Astrocyte (in vitro differentiated cells and primary cell): ENCODE results near the gene ARPP21. TPM values are rescaled to one million over a fixed set of nuclear protein-coding genes. Genes with fewer than 3 reads are reported as not detected.

Experiments
- DNase-seq: peaks from one replicate; pipeline ENCODE4 v3.0.0-alpha.2; 2010; ENCODE audit warnings: low read depth
- FAIRE-seq: peaks from 2 replicates; lab custom pipeline; 2011; peaks lifted over from hg19 to GRCh38; lab: Jason Lieb, UNC
- H2AFZ ChIP-seq: 2 replicates; pipeline ENCODE4 v1.6.0; 2012; ENCODE audit warnings: low read depth, low read length, inconsistent platforms
- H3K27ac ChIP-seq: 2 replicates; pipeline ENCODE4 v1.5.1; 2011; ENCODE audit warnings: low read depth, low read length, inconsistent platforms
- H3K27me3 ChIP-seq: 2 replicates; pipeline ENCODE4 v1.6.0; 2011; ENCODE audit warnings: low read length, inconsistent platforms; ENCODE audit not compliant: insufficient read depth
- H3K36me3 ChIP-seq: 2 replicates; pipeline ENCODE4 v1.5.1; 2011; ENCODE audit warnings: low read length, inconsistent platforms; ENCODE audit not compliant: insufficient read depth
- H3K4me1 ChIP-seq: 2 replicates; pipeline ENCODE4 v1.5.1; 2011; ENCODE audit warnings: low read length, inconsistent platforms; ENCODE audit not compliant: insufficient read depth
- H3K4me2 ChIP-seq: 2 replicates; pipeline ENCODE4 v1.6.0; 2012; ENCODE audit warnings: low read length, inconsistent platforms
- H3K4me3 ChIP-seq: 2 replicates; pipeline ENCODE4 v1.5.1; 2011; ENCODE audit warnings: low read depth, mild to moderate bottlenecking, low read length, inconsistent platforms; ENCODE audit not compliant: insufficient read depth
- H3K79me2 ChIP-seq: 2 replicates; pipeline ENCODE4 v1.6.0; 2012; ENCODE audit warnings: mild to moderate bottlenecking, low read length, inconsistent platforms; ENCODE audit not compliant: insufficient read depth
- H3K9ac ChIP-seq: 2 replicates; pipeline ENCODE4 v1.6.0; 2012; ENCODE audit warnings: mild to moderate bottlenecking, low read length, inconsistent platforms
- H3K9me3 ChIP-seq: 2 replicates; pipeline ENCODE4 v1.5.1; 2012; ENCODE audit warnings: low read depth, mild to moderate bottlenecking, low read length, inconsistent platforms; ENCODE audit not compliant: insufficient read depth
- H4K20me1 ChIP-seq: 2 replicates; pipeline ENCODE4 v1.6.0; 2012; ENCODE audit warnings: low read length, inconsistent platforms; ENCODE audit not compliant: insufficient read depth
- H3K27ac Mint-ChIP-seq: one replicate; pipeline ENCODE4 v1.8.0; 2021; ENCODE audit warnings: mild to moderate bottlenecking, mixed read lengths; ENCODE audit not compliant: unreplicated experiment
- H3K27me3 Mint-ChIP-seq: one replicate; pipeline ENCODE4 v1.8.0; 2021; ENCODE audit warnings: low read depth, mixed read lengths; ENCODE audit not compliant: unreplicated experiment
- H3K36me3 Mint-ChIP-seq: one replicate; pipeline ENCODE4 v1.8.0; 2021; ENCODE audit warnings: low read depth, mixed read lengths; ENCODE audit not compliant: unreplicated experiment
- H3K4me1 Mint-ChIP-seq: one replicate; pipeline ENCODE4 v1.8.0; 2021; ENCODE audit warnings: low read depth, mixed read lengths; ENCODE audit not compliant: unreplicated experiment
- H3K4me3 Mint-ChIP-seq: one replicate; pipeline ENCODE4 v1.8.0; 2021; ENCODE audit warnings: mild to moderate bottlenecking, moderate library complexity, mixed read lengths; ENCODE audit not compliant: unreplicated experiment
- H3K9me3 Mint-ChIP-seq: one replicate; pipeline ENCODE4 v1.8.0; 2021; ENCODE audit warnings: mild to moderate bottlenecking, mixed read lengths; ENCODE audit not compliant: unreplicated experiment
- EZH2 ChIP-seq: IDR thresholded peaks from 2 replicates; pipeline ENCODE4 v1.6.1; 2012; ENCODE audit warnings: mild to moderate bottlenecking, low read length, inconsistent platforms; ENCODE audit not compliant: insufficient read depth
- total RNA-seq: library from RNA; stranded (reverse); gene quantifications from 2 replicates; pipeline ENCODE4 v1.2.1, GENCODE V29; 2021
- TF ChIP-seq, protein P1 (sequence below): IDR thresholded peaks from 2 replicates; pipeline ENCODE4 v1.5.1; 2011; ENCODE audit warnings: low read depth, mild to moderate bottlenecking, inconsistent platforms, low read length, moderate library complexity; ENCODE audit not compliant: insufficient read depth

The ARPP21 gene
- total RNA-seq, 1 donor from 2014 or later = 0.45 TPM

- DNase-seq (no peak), FAIRE-seq (no peak)
- Histone ChIP-seq H2AFZ (no peak overlapping the region), H3K27ac (no peak overlapping the region), H3K4me3 (no peak overlapping the region), H3K4me2 (no peak overlapping the region), H3K4me1 (no peaks in the 10 kb centered on the region), H4K20me1 (no peaks in the 10 kb centered on the region), H3K79me2 (no peaks in the 10 kb centered on the region), H3K9ac (no peak overlapping the region), H3K9me3 (no peaks in the 10 kb centered on the region), H3K36me3 (no peaks in the 10 kb centered on the region), H3K27me3 (no peaks in the 10 kb centered on the region)
- H3K9me3 Mint-ChIP-seq = no peaks in the 10 kb centered on the region
- no peak for TF ChIP-seq EZH2
- TF ChIP-seq, protein P1, sequence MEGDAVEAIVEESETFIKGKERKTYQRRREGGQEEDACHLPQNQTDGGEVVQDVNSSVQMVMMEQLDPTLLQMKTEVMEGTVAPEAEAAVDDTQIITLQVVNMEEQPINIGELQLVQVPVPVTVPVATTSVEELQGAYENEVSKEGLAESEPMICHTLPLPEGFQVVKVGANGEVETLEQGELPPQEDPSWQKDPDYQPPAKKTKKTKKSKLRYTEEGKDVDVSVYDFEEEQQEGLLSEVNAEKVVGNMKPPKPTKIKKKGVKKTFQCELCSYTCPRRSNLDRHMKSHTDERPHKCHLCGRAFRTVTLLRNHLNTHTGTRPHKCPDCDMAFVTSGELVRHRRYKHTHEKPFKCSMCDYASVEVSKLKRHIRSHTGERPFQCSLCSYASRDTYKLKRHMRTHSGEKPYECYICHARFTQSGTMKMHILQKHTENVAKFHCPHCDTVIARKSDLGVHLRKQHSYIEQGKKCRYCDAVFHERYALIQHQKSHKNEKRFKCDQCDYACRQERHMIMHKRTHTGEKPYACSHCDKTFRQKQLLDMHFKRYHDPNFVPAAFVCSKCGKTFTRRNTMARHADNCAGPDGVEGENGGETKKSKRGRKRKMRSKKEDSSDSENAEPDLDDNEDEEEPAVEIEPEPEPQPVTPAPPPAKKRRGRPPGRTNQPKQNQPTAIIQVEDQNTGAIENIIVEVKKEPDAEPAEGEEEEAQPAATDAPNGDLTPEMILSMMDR = no peak
- no peak overlapping the region for H3K27ac Mint-ChIP-seq
- no peak overlapping the region for H3K4me3 Mint-ChIP-seq
- H3K36me3 Mint-ChIP-seq = no peaks in the 10 kb centered on the region
- H3K27me3 Mint-ChIP-seq = no peaks in the 10 kb centered on the region
- H3K4me1 Mint-ChIP-seq = no peaks in the 10 kb centered on the region
Measured at GRCh38 chr3:35790764-35791163, 151.4 kb downstream of the ARPP21 start.

DNA sequence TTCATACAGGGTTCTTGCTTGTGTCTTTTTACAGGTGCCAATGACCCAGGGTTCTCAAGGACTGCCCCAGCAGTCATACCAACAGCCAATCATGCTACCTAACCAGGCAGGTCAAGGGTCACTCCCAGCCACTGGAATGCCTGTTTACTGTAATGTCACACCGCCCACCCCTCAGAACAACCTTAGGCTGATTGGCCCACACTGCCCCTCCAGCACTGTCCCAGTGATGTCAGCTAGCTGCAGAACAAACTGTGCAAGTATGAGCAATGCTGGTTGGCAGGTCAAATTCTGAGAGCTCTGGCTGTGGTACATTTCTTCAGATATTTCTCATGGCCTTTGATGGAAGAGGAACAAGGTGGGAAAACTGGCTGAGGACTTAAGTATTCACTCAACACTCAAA, 154.3 kb downstream of the ARPP21 start:
- Histone ChIP-seq H3K4me3 (no peak overlapping the region), H3K9ac (no peak overlapping the region), H3K27me3 (no peaks in the 10 kb centered on the region), H3K27ac (no peak overlapping the region), H3K4me1 (no peaks in the 10 kb centered on the region), H3K79me2 (no peaks in the 10 kb centered on the region), H4K20me1 (no peaks in the 10 kb centered on the region), H3K9me3 (no peaks in the 10 kb centered on the region), H2AFZ (no peak overlapping the region), H3K4me2 (no peak overlapping the region), H3K36me3 (no peaks in the 10 kb centered on the region)
- no peaks in the 10 kb centered on the region for H3K27me3 Mint-ChIP-seq
- TF ChIP-seq, protein P1 = no peak
- no peak for TF ChIP-seq EZH2
- FAIRE-seq (no peak), DNase-seq (no peak)
- no peaks in the 10 kb centered on the region for H3K36me3 Mint-ChIP-seq
- H3K9me3 Mint-ChIP-seq = no peaks in the 10 kb centered on the region
- H3K4me1 Mint-ChIP-seq = no peaks in the 10 kb centered on the region
- no peak overlapping the region for H3K4me3 Mint-ChIP-seq
- no peak overlapping the region for H3K27ac Mint-ChIP-seq

DNA sequence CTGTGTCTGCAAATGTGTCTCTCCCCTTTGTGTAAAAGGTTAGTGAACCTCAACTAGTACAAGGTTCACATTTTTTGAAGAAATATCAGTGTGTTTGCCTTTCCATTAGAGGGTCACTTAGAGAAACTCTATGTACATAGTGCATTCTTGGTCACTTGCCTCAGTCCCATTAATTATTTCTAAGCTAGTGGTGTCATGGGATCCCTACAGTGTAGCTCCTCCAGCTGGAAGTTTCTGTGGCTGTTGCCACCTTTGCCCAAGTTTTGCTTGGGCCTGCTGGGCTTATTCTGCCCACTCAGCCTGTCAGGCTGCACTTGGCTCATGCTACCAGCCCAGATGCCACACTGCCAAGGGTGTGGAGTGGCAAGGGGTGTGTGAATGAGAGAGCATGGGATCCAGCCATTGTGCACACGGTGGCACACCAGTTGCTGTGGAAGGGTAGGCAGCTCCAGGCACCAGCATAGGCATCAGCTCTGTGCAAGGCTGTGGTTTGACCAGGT, 161.7 kb downstream of the ARPP21 start:
- Histone ChIP-seq H3K4me2 (no peak overlapping the region), H3K79me2 (no peaks in the 10 kb centered on the region), H2AFZ (no peak overlapping the region), H3K9ac (no peak overlapping the region), H3K4me3 (no peak overlapping the region), H4K20me1 (no peaks in the 10 kb centered on the region), H3K36me3 (no peaks in the 10 kb centered on the region), H3K27ac (no peak overlapping the region), H3K9me3 (no peaks in the 10 kb centered on the region), H3K4me1 (no peaks in the 10 kb centered on the region), H3K27me3 (no peaks in the 10 kb centered on the region)
- no peak for FAIRE-seq
- Mint-ChIP-seq H3K4me3 (no peak overlapping the region), H3K36me3 (no peaks in the 10 kb centered on the region), H3K27me3 (peaks cover 6% of the 10 kb centered on the region), H3K27ac (no peak overlapping the region), H3K4me1 (no peaks in the 10 kb centered on the region), H3K9me3 (no peaks in the 10 kb centered on the region)
- TF ChIP-seq, protein P1 = no peak
- TF ChIP-seq EZH2 = no peak
- DNase-seq = no peak
